MM.1S (cell line): ENCODE measurements around the gene PPP2R5B.

Experiments used
- EZH2 ChIP-seq: fragments of 300-600 bp; sonication (generic); optimal IDR thresholded peaks from 2 replicates; pipeline ENCODE3; 2017; ENCODE audit warnings: low read depth, mild to moderate bottlenecking, antibody characterized with exemption, low read length, mixed read lengths
- EZH2phosphoT487 ChIP-seq: fragments of 300-600 bp; sonication (generic); IDR thresholded peaks from 2 replicates; pipeline ENCODE4 v1.6.1; 2018; ENCODE audit warnings: antibody characterized with exemption, low read length
- TF ChIP-seq, protein P1 (sequence below): fragments of 300-600 bp; sonication (generic); IDR thresholded peaks from 2 replicates; pipeline ENCODE4 v1.5.1; 2016; ENCODE audit warnings: antibody characterized with exemption, low read length, mixed read lengths

DNA sequence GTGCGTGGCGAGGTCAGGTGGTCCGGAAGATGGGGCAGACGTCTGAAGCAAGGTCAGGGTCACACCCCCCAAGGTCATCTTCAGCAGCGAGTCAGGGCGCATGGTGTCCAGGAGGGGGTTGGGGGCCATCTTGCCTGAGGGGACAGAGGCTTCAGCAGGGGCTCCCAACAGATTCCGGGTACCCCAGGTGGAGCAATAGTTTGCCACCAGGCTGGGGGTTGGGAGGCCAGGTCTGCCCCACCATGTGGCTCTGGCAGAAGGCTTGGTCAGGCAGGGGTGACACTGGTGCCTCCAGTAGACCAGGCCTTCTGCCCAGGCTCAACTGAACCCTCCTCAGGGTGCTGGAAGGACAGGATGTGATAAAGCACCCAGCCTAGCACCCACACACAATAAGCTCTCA lies 13.3 kb upstream of the PPP2R5B start:
- TF ChIP-seq, protein P1, sequence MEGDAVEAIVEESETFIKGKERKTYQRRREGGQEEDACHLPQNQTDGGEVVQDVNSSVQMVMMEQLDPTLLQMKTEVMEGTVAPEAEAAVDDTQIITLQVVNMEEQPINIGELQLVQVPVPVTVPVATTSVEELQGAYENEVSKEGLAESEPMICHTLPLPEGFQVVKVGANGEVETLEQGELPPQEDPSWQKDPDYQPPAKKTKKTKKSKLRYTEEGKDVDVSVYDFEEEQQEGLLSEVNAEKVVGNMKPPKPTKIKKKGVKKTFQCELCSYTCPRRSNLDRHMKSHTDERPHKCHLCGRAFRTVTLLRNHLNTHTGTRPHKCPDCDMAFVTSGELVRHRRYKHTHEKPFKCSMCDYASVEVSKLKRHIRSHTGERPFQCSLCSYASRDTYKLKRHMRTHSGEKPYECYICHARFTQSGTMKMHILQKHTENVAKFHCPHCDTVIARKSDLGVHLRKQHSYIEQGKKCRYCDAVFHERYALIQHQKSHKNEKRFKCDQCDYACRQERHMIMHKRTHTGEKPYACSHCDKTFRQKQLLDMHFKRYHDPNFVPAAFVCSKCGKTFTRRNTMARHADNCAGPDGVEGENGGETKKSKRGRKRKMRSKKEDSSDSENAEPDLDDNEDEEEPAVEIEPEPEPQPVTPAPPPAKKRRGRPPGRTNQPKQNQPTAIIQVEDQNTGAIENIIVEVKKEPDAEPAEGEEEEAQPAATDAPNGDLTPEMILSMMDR: no peak
- no peak for TF ChIP-seq EZH2
- no peak for TF ChIP-seq EZH2phosphoT487
